ENCODE measurements around the gene IL24.

IL24 gene

GRCh38 chr1:206925106-206925736 lies 28.0 kb downstream of the IL24 start:
- peak; percentile 70 to 75 for DNase-seq (ENCODE audit: low read depth in 2 of 2)

DNA sequence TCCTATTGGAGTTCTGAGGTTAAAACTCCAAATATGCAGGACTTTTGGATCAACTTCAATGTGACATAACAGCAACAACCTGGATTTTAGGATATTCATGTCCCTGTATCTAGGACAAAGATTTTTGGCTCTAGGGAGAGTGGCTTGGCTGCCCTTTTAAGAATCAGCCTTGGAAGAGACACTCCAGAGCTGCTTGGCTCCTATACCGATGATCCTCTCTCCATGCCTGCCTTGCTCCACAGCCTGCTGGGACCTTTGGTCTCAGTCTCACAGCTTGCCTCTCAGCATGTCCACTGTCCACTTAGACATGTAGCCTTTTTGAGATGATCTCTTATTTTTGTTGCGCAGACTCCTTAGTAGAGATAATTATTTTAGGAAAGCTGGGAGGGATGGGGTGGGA lies 29.0 kb downstream of the IL24 start:
- no peak for DNase-seq (ENCODE audit: low read depth in 2 of 2)

GRCh38 chr1:206929524-206929923 lies 32.3 kb downstream of the IL24 start:
- no peak for DNase-seq (ENCODE audit: low read depth in 2 of 2)

- DNase-seq (ENCODE audit: low read depth in 2 of 2) = peak in 1 of 2 donors; percentile 52
Observed at GRCh38 chr1:206930210-206930798, 33.1 kb downstream of the IL24 start.

GRCh38 chr1:206931709-206932108 lies 34.5 kb downstream of the IL24 start:
- no peak for DNase-seq (ENCODE audit: low read depth in 2 of 2)

GRCh38 chr1:206932177-206932576 lies 34.9 kb downstream of the IL24 start:
- no peak for DNase-seq (ENCODE audit: low read depth in 2 of 2)

DNA sequence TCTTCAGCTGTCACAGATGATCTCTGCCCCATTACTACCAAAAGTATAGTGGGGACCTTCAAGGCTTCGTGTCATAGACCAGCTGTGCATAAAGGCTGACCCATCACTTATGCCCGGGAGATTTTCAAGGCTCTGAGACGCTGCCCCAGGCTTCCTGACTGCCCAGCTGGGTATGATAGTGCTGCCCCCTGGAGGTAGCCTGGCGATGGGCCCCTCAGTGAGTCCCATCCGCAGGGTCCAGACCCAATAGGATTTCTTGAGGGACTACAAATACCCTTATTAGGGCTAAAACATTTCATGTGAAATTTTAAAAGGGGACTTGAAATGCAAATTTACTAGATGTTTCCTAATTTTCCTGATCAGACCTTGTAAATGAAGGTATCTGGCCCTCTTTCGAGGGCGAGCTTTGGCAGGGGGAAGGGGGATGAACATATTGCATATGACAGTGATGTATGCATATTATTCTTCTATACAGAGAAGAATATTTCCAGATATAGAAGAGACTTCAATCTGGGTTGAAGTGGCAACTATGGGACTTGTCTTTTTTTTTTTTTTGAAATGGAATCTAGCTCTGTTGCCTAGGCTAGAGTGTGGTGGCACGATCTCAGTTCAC lies 36.2 kb downstream of the IL24 start:
- peak in 1 of 2 donors; percentile 59 for DNase-seq (ENCODE audit: low read depth in 2 of 2)

- no peak for DNase-seq (ENCODE audit: low read depth in 2 of 2)
Observed at GRCh38 chr1:206935491-206936067, 38.3 kb downstream of the IL24 start.

DNA sequence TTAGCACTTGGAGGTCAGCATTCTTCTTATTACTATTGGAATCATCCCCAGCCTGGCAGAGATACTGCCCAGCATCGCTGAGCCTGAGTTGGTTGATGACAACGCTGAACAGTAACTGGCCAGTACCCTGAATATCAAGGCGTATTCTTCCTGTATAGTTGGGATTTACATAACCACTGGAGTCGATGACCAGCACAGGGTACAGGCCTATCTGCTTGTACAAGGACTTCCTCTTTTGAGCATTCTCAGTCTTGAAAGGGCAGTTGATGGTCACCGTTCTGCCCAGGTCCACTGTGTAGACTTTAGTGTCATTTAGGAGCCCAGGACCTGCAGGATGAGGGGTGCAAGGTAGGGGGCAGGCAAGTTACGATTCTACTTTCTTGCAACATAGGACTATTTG lies 40.2 kb downstream of the IL24 start:
- no peak for DNase-seq (ENCODE audit: low read depth in 2 of 2)

DNA sequence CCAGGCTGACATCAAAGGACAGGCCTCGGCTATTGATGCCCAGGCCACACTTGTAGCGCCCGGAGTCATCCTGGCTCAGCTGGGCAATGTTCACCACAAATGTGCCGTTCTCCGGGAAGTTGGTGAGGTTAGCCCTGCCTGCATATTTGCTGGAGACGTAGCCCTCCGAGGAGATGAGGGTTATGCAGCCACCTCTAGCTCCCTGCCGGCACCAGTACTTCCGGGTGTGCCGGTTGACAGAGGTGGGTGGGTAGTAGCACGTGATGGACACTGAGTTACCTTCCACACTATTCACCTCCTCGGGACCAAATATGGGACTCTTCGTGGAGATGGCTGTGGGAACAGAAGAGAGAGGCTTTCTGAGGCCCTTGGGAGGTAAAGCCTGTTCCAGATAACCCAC lies 41.9 kb downstream of the IL24 start:
- no peak for DNase-seq (ENCODE audit: low read depth in 2 of 2)

DNA sequence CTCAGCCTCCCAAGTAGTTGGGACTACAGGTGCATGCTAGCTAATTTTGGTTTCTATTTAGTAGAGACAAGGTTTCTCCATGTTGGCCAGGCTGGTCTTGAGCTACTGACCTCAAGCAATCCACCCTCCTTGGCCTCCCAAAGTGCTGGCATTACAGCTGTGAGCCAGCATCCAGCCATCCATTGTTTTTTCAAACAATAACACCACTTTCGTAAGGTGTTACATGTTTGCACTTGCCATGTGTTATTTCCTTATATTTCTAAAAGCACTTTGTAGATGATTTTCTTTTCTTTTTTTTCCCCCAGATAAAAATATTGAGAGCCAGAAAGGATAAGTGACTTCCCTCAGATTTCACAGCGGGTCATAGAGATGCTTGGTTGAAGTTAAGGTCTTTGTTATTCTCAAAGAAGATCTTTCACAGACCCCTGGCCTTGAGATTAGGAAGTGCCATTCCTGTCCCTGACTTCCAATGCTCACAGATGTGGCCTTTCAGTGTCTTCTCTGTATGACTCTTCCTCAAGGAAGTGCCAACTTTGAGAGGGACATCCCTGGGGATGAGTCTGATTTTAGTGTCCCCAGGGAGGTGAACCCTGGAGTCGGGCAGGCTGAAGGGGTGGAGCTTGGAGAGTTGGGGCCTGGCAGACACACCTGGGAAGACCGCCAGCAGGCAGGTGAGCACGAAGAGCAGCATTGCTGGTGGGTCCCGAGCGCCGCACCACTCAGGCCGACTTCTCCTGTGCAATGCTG lies 42.8 kb downstream of the IL24 start:
- DNase-seq (ENCODE audit: low read depth in 2 of 2) = no peak

DNA sequence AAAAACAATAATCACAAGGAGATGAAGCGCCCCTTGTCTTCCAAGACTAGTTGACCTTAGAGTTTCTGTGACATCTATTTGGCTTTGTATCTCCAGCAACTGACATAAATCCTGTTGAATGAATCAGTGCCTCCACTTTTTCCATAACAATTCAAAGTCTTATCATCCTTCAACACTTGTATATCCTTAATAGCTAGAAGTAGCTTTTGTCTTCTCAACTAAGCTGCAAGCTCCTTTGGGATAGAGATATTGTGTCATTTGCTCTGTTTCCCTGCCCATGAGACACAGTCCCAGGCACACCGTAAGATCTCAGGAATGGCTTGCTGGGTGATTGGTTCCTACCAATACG lies 43.3 kb downstream of the IL24 start:
- no peak for DNase-seq (ENCODE audit: low read depth in 2 of 2)

DNA sequence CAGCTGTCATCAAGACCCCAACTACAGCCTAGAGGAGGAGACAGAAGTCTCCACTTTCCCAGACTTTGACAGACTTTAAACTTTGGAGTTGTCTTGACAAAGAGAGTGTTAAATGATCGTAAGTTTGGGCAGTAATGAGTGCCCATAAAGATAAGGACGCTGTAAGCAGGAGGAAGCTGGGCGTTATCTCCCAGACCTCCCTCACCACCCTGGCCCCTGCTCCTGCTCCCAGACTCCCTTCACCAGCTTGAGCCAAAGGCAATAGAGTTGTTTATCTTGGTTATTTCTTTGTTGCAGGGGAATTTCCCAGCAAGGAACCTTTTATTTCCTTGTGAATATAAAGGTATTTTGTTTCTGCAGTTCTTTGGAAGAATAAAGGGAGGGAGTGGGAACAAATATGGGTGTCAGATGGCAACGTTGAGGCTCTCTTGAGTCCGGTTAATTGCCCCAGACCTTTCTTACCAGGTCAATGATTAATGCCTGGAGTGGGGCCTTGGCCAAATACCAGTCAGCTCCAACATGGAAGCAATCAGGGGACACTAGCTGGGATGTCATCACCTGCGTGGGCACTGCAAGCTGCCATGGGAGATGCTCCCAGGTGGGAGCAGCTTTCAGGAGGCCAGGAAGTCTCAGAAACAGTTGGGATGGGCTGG lies 44.6 kb downstream of the IL24 start:
- DNase-seq (ENCODE audit: low read depth in 2 of 2) = no peak

GRCh38 chr1:206944703-206945102 lies 47.5 kb downstream of the IL24 start:
- no peak for DNase-seq (ENCODE audit: low read depth in 2 of 2)

- DNase-seq (ENCODE audit: low read depth in 2 of 2) = no peak
Observed at GRCh38 chr1:206945779-206946178, 48.5 kb downstream of the IL24 start.

GRCh38 chr1:206946261-206946660 lies 49.0 kb downstream of the IL24 start, which contains the start of gene PIGR:
Gene PIGR (minus strand): TSS chr1:206946466. CDS start chr1:206940531, 5,935 bp downstream.
- DNase-seq (ENCODE audit: low read depth in 2 of 2) = no peak

DNA sequence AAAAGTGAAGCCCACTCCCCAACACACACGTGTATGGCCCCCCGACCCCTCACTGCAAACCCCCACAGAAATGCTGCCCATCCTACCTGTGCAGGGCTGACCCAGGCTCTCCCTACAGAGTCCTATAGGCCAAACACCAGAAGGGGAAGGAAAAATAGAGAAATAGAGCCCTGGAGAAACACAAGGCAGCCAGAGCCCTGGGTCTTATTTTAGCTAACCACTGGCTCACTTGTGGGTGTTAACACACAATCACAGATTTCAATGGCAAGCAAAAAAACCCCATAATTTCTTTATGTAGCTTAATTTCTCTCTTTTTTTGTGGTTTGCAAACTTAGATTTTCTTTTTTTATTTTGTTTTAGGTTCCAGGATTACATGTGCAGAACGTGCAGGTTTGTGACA lies 50.0 kb downstream of the IL24 start:
- DNase-seq (ENCODE audit: low read depth in 2 of 2) = no peak

GRCh38 chr1:206949208-206949607 lies 52.0 kb downstream of the IL24 start:
- no peak for DNase-seq (ENCODE audit: low read depth in 2 of 2)

DNA sequence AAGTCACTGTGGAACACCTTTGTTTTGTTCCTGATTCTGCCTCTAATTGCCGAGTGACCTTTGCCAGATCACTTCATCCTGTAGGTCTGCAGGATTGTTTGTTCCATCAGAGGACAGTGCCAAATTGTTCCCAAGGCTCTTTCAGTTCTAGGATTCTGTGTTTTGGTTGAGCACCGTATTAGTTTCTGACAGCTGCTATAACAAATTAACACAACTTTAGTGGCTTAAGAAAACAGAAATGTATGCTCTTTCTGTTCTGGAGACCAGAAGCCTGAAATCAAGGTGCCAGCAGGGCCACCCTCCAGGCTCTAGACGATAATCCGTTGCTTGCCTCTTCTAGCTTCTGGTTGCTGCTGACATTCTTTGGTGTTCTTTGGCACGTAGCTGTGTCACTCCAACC lies 52.4 kb downstream of the IL24 start:
- DNase-seq (ENCODE audit: low read depth in 2 of 2) = no peak

- DNase-seq (ENCODE audit: low read depth in 2 of 2) = no peak
Observed at GRCh38 chr1:206951318-206952100, 54.3 kb downstream of the IL24 start.

- DNase-seq (ENCODE audit: low read depth in 2 of 2) = no peak
Observed at GRCh38 chr1:206952171-206952570, 54.9 kb downstream of the IL24 start.

Measured in stimulated activated CD8-positive, alpha-beta memory T cell treated with anti-CD3 and anti-CD28 coated beads, Interleukin-15, amount 100 ng/mL, for 48 hours (primary cell).